Ammon's horn (tissue), 1 donor: ENCODE results near the gene SRGAP1.

Experiments
- DNase-seq: peaks from one replicate; pipeline ENCODE4 v3.0.0-alpha.2; 2016; ENCODE audit warnings: low spot score

The SRGAP1 gene

DNA sequence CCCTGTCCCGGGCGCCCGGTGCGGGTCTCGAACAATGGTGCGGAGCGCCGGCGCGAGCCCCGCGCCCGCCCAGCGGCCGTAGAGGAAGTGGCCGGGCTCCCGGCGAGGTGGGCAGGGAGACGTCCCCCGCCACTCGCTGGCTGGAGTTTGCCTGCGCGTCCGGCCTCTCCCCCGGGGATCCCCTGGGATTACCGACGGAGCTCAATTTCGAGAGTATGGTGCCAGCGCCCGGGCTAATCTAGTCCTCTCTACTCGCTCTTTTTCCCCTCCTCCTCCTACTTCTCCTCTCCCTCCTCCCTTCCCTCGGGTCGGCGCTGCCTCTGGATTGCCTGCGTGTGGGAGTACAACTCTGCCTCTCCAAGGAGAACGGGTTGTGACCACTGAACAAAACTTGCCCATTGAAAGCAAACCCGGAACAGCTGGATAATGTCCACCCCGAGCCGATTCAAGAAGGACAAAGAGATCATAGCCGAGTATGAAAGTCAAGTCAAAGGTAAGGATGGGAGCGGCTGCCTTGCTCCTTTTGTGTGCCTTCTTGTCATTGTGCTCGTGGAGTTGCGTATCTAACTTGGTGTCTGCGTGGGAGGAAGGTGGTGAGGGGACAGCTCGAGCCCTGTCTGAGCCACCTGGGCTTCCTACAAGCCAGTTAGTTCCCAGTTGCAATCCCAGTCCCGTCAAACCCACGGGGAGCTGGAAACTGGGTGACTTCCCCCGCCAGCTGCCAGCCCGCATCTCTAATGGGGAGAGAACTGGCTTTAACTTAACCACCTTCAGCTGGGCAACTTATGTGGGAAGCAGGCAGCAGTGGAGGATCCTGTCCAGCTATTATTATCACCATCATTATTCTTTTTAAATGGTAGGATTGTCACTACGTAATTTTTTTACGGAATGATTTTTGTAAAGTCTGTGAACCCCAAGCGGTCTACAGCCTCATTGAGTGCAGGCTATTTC is at the start of gene SRGAP1:
TSS of gene SRGAP1 (plus strand) at position 310 of the 951 bp plus-strand sequence. CDS start at position 427, 117 bp downstream.
- DNase-seq = peak; percentile 74

DNA sequence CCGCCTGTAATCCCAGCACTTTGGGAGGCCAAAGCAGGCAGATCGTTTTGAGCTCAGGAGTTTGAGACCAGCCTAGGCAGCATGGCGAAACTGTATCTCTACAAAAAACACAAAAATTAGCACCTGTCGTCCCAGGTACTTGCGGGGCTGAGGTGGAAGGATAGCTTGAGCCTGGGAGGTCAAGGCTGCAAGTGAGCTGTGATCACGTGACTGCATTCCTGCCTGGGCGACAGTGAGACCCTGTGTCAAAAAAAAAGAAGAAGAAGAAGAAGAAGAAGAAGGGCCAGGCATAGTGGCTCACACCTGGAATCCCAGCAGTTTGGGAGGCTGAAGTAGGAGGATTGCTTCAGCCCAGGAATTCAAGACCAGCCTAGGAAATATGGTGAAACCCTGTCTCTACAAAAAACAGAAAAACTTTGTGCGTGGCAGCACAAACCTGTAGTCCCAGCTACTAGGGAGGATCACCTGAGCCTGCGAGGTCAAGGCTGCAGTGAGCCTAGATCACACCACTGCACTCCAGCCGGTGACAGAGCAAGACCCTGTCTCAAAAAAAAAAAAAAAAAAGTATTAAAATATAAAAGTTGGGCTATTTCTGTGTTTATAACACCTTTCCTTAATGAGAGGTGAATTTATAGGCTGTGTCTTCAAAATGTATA is 49.3 kb upstream of the SRGAP1 start:
- no peak for DNase-seq

DNA sequence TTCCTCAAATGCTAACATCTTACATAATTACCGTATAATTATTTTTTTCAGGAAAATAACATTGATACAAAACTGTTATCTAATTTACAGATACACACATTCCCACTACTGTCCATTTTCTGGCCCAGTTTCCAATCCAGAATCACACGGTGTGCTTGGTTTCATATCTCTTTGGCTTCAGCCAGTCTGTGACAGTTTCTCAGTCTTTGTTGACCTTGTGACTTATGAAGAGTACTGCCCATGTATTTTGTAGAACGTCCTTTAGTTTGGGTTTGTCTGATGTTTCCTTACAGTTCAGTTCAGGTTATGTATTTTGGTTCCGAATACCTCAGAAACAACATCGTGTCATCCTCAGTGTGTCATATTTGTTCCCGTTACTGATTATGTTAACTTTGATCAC is 48.6 kb upstream of the SRGAP1 start:
- no peak for DNase-seq

DNA sequence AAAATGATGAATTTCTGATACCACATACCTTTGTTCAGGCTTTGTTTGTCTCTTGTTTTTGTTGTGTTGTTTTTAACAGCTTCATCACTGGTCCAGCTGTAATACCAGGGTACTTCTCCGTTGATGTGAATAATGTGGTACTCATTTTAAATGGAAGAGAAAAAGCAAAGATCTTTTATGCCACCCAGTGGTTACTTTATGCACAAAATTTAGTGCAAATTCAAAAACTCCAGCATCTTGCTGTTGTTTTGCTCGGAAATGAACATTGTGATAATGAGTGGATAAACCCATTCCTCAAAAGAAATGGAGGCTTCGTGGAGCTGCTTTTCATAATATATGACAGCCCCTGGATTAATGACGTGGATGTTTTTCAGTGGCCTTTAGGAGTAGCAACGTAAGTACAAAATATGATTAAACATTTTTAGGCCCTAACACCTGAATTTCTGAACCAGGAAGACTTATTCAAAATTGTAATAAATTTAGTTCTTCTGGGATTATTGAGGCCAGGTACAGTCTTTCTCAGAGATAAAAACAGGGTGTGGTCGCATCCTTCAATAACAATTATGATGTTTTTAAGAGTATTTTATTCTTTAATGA is 42.4 kb upstream of the SRGAP1 start:
- peak; percentile 32 for DNase-seq

DNA sequence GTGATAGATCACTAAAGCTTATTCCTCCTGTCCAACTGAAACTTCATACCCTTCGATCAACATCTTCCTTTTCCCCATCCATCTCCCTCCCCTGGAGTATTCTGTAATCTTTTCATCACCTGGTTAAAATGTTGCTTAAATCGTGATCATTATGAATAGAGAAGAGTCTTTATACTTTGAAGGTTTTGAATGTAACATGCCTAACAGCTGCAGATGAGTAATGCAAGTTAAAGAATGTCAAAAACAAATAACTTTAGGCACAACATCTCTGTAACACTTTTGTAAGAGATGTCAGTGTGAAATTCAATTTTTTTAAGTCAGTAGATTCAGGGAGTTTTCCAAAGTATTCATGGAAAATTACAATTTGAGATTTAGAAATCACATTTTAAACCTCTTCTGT is 39.8 kb upstream of the SRGAP1 start:
- no peak for DNase-seq

DNA sequence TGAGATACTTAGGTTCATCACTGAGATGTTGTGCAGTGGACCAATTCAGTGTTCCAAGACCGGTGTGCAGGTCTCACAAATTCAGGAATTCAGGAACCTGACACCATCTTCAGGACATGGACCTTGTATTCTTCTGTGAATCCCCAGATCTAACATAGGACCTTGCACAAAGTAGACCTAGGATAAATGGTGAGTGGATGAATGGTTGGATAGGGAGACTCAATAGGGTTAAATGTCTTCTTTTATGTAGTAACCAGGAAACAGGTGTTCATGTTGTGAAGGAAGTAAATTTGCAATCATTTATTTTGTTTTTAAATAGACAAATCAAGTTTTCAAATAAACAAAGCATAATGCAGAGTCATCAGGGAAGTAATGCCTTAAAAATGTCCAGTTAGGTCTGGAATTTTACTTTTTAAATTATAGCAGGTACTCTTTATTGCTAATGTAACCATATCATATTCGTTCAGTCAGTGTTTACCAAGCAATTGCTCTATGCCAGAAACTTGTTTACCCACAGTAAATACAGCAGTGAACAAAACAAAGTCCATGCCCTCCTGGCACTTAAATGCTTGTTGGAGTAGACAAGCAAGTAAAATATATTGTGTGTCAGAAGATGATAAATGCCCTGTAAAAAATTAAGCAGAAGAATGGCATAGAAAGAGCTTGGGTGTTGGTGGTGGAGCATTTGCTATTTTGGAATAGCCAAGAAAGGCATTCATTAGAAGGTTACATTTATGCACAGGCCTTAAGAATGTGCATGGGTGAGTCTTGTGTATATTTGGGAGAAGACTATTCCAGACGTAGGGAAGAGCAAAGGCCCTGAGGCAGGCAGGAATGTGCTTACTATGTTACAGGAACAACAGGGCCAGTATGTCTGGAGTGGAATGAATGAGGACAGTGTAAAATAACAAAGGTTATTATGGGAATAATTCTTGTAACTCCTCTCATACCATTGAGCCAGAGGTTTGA is 38.5 kb upstream of the SRGAP1 start:
- DNase-seq = no peak

DNA sequence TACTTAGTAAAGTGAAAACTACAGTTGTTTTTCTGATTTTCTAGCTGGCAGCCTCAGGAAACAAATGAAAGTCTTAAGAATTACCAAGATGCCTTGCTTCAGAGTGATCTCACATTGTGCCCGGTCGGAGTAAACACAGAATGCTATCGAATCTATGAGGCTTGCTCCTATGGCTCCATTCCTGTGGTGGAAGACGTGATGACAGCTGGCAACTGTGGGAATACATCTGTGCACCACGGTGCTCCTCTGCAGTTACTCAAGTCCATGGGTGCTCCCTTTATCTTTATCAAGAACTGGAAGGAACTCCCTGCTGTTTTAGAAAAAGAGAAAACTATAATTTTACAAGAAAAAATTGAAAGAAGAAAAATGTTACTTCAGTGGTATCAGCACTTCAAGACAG is 35.9 kb upstream of the SRGAP1 start:
- no peak for DNase-seq

DNA sequence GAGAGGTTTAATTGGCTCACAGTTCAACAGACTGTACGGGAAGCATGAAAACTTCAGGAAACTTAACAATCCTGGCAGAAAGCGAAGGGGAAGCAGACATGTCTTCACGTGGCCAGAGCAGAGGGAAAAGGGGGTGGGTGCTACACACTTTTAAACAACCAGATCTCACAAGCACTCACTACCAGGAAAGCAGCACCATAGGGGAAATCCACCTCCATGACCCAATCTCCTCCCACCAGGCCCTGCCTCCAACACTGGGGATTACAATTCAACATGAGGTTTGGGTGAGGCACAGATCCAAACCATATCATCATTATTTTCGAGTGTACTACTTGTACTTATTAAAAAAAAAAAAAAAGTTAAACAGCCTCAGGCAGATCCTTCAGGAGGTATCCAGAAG is 34.9 kb upstream of the SRGAP1 start:
- DNase-seq = no peak

DNA sequence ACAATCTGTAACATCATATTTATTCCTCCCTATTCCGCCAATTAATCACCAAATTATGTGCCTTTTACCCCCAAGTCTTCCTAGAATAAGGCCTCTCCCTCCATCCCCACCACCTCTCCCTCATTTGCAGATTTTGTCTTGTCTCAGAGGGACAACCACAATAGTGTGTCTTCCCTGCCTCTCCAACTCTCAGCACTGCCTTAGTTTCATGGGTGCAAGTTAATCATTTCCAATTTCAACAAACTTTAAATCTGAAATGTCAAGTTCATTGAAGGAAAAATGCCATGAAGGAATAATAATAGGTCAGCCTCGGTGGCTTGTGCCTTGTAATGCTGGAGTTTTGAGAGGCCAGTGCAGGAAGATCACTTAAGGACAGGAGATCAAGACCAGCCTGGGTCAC is 33.2 kb upstream of the SRGAP1 start:
- DNase-seq = no peak

DNA sequence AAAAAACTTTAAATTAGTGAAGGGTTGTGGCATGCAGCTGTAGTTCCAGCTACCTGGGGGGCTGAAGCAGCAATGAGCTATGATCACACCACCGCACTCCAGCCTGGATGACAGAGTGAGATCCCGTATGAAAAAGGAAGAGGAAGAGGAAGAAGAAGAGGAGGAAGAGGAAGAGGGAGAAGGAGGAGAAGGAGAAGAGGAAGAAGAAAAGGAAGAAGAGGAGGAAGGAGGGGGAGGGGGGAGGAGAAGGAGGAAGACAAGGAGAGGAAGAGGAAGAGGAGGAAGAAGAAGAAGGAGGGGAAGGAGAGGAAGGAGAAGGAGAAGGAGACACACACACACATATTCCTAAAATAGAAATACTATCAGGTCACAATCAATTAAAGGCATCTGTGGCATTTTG is 32.7 kb upstream of the SRGAP1 start:
- no peak for DNase-seq

DNA sequence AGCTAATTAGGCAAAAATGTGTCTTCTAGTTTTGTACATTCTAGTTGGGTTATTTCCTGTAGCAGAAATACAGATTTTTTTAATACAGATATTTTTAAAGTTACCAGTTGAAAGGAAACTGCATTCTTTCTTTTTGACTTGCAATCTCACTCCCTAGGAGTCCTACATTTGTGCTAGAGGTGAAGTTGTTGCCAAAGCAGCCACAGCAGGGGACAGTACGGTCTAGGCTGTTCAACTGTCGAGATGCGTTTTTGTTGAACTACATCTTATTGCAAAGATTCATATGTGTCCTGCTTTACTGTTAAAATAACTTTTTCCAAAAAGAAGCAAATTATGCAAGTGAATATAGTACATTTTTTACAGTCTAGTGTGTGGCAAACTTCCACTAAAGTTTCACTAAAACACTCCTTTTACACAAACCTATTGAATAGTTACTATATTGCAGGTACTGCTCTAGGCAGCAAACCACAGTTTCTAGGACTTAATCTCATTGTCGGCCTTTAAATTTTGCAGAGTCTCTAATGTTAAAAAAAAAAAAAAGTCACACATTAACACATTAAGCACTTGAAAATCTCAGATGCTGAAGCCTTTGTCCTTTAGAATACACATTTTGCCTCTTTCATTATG is 30.2 kb upstream of the SRGAP1 start:
- no peak for DNase-seq

DNA sequence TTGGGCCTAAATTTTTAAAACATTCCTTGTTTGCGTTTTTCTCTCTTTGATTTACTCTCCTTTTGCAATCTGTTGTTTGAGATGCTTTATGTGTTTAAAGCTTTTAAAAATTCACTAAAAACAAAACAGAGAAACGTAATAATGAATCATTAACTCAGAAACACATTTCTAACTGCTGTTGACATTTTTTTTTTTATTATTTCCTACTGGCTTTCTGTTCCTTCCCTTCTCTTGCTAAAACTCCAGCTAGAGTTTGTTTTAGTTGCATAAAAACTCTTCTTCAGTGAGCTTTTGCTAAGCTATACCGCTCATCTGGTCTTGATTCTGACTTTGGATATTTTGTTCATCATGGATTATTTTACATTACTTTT is 29.0 kb upstream of the SRGAP1 start:
- DNase-seq = no peak

DNA sequence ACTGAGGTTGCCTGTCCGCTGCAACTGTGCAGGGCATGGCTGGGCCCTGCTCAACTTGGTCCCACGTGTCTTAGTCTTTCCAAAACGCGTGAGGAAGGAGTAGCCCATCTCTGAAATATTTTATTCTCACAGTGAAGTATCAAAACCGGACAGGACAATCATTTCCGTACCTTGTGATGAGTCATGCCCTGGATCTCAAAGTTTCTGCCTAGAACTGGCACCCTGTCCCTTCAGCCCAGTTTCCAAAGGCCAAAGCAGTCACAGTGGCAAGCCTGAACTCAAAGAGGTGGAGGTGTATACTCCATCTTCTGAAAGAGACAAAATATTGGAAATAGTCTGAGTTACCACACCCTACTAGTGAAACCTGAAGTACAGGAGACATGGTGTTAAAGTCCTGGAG is 28.5 kb upstream of the SRGAP1 start:
- no peak for DNase-seq

DNA sequence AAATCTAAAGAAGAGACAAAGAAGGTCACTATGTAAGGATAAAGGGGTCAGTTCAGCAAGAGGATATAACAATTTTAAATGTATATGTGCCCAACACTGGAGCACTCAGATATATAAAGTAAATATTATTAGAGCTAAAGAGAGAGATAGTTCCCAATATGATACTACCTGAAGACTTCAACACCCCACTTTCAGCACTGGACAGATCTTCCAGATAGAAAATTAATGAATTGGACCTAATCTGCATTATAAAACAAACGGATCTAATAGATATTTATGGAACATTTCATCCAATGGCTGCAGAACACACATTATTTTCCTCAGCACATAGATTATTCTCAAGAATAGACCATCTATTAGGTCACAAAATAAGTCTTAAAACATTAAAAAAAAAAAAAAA is 24.1 kb upstream of the SRGAP1 start:
- no peak for DNase-seq

DNA sequence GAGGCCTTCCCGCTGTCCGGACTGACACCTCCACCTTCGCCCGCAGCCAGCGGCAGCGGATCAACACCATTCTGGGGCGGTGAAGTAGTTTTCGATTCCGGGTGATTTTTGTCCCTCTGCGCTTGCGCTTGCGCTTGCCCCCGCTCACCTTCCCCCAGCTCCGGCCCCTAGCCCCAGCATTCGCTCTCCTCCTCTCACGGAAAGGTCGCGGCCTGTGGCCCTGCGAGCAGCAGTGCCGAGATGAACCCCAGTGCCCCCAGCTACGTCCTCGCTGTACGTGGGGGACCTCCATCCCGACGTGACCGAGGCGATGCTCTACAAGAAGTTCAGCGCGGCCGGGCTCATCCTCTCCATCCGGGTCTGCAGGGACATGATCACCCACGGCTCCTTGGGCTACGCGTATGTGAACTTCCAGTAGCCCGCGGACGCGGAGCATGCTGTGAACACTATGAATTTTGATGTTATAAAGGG is 22.7 kb upstream of the SRGAP1 start:
- DNase-seq = no peak

DNA sequence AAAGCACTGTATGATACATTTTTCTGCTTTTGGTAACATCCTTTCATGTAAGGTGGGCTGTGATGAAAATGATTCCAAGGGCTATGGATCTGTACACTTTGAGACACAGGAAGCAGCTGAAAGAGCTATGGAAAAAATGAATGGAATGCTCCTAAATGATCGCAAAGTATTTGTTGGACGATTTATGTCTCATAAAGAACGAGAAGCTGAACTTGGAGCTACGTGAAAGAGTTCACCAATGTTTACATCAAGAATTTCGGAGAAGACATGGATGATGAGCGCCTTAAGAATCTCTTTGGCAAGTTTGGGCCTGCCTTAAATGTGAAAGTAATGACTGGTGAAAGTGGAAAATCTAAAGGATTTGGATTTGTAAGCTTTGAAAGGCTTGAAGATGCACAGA is 22.1 kb upstream of the SRGAP1 start:
- DNase-seq = no peak

DNA sequence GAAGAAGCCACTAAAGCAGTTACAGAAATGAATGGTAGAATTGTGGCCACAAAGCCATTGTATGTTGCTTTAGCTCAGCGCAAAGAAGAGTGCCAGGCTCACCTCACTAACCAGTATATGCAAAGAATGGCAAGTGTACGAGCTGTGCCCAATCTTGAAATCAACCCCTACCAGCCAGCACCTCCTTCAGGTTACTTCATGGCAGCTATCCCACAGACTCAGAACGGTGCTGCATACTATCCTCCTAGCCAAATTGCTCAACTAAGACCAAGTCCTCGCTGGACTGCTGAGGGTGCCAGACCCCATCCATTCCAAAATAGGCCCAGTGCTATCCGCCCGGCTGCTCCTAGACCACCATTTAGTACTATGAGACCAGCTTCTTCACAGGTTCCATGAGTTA is 21.5 kb upstream of the SRGAP1 start:
- no peak for DNase-seq

DNA sequence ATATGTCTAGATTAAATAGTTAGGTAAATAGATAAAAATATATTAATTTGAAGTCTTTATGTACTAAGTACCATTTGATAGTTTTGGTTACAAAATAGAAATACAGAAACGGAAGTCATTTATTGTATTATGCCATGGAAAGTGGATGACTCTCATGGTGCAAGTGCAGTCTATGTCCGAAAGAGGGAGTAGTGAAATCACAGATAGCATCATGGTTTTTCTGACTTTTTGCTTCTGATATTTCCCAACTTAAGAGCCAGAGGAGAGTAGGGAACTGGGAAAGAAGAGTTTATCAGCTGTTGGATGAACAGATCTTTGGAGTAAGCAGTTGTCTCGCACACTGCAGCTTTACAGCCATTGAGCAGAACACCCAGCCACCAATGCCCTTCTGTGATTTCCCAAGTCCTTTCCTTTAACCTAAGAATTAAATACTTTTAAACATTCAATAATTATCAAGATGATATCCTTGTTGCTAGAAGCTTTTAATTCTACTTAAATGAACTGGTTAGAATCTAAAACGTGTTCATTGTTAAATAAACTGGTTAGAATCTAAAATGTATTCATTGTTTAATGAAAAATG is 18.4 kb upstream of the SRGAP1 start:
- DNase-seq = peak; percentile 68

DNA sequence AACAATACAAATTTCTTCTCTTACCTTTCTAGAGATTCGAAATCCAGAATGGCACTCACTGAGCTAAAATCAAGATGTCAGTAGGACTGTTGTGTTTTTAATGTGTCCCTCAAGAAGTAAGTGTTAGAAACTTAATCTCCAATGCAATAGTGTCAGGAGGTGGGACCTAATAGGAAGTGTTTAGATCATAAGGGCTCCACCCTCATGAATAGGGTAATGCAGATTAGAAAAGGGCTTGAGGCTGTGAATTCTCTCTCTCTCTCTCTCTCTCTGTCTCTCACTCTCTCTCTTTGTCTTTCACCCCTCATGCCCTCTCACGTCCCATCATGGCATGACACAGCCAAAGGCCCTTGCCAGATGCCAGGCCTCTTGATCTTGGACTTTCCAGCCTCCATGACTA is 15.6 kb upstream of the SRGAP1 start:
- no peak for DNase-seq

DNA sequence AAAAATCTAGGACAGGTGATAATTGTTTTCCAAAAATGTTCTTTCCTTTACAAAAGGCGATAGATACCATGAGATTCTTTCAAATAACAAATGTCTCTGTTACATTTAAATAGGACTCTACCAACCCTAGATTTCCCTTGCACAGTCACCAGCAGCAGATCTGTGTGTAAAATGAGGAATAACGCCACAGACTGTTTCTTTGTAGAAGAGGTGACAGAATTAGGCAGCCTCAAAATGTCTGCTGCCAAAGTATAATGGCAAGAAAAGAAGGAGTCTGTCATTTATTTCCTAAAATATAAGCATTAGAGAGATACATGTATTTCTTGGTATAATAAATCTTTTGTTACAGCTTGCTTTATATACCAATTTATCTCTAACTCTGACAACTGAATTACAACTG is 8.5 kb upstream of the SRGAP1 start:
- DNase-seq = no peak

DNA sequence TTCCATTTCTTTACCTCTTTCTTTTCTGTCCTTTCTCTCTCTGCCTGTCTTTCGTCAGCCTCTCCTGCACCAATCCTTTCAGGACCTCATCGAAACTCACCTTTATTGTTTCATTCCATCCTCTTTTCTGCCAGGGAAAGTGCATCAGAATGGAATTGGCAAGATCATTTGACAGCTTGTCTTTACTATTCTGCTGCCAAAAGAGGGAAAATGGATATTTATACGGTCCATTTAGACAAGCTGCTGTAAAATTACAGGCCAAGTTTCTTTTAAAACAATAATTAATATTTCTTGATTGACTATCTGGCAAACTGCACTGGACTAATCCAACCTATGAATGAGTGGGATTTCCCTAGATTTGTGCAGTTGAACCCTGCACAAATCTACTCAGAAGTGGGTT is 7.6 kb upstream of the SRGAP1 start:
- DNase-seq = no peak
